ENCODE data around the gene RPL22. TPM values are rescaled to one million over a fixed set of nuclear protein-coding genes. Genes with fewer than 3 reads are reported as not detected.
"Not testable (repeated sequence)": the region's sequence is repeated elsewhere in the genome, so short reads cannot be mapped to it uniquely, and the experiment has no call there.

RPL22 gene
- total RNA-seq, 2 donors from 2014 or later = 275 to 296 TPM

DNA sequence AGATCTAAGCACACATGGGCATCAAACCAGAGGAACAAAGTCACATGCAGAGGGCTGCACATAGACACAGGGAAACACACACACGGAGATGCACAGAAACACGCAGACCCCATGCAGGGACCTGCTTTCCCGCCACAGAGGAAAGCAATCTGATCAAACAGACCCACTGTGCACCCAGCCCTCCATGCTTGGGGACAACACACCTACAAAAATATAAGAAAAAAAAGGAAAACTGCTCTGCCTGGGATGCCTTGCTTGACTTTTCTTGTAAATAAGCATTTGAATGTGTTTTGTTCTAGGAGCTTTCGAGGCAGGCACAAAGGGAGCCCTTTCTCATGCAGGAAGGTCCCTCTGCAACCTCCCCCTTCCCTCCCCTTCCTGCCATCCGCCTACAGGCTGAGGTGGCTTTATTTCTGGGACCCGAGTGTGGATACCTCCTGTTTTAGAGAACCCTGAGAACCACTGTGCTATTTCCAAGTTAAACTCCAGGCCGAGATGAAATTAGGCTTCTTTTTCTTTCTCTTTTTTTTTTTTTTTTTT is 39.9 kb upstream of the RPL22 start:
- intact Hi-C loops (cut with DNase I) = no loop called here
- DNase-seq (ENCODE audit: low spot score) = no peak

DNA sequence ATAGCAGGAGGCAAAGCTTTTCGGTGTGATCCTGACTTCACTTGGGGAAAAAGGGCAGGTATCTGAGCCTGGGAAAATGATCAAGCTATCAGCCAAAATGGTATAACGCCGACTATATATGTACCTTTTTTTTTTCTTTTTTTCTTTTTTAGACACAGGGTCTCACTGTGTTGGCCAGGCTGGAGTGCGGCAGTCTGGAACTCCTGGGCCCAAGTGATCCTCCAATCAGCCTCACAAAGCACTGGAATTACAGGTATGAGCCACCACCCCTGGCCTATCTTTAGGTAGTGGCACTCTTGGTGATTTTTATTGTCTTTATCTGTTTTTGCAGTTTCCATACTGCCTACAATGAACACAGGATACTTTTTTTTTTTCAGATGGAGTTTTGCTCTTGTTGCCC is 37.7 kb upstream of the RPL22 start:
- intact Hi-C loops (cut with DNase I) = no loop called here

DNA sequence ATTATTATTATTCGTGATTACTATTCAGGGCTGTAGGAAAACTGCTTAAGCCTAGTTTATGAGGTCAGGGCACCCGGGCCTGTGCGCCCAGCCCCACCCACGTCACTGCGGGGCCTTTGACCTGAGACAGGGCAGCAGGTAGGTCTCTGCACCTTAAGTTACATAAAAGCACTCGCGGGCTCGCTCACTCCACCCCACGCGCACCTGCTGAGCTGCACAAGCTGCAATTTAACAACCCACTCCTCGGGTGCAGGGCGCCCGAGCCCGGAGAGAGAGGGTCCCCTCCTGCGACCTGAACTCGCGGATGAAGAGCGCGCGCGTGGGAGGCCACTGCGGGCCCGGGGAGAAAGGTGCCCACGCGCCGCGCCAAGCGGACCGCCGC is 35.9 kb upstream of the RPL22 start:
- DNase-seq (ENCODE audit: low spot score) = no peak
- intact Hi-C loops (cut with DNase I) = no loop called here

More for the DNA sequence above, 37.7 kb upstream of the RPL22 start:
- no peak for DNase-seq (ENCODE audit: low spot score)

DNA sequence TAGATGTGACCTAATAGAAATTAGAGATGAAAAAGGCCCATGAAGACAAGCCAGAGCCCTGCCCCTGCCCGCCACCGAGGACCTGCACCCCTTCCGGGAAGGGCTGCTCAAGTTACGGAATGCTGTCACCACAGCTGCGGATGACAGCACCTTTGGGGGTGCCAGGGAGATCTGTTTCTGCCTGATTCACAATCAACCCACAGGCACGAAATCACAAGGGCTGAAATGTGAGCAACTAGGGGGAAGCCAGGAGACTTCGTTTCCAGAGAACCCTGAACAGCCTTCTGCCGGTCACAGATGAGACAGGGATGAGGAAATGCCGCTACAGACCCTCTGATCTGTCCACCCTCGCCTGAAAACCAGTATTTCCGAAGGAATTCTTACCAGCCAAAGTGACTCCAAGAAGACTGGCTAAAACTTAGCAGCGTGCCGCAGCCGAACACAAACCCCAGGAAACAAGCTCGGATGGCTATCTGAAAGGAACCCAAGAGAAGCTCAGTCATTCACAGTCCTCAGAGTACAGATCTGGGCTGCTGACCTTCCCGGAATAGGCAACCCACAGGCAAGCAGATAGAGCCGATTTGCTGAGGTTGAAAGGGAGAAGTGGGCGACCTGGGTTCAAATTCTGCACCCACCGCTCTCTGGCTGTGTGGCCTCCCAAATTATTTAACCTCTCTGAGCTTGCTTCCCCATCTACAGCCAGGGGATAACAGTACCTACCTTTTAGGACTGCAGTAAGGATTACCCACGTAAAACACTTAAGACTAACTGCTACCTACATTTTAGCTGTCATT is 35.3 kb upstream of the RPL22 start:
- DNase-seq (ENCODE audit: low spot score) = no peak
- intact Hi-C loops (cut with DNase I) = no loop called here

DNA sequence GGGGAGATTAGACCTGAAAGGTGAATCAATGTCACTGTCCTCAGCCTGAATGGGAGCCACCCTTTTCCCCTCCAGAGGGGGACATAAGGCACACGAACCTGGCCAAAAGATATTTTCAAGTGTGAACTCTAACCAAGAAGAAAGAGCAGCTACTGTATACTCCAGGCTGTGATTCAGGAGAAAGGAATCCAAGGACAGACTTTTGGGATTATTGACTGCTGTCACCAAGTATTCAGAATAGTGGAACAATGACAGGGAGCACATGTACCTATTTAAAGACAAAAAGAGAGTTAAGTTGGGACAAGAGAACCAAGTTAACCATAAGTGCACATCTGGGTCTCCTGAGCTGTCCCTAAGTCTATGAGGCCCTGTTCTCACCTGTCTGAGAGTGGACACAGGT is 34.0 kb upstream of the RPL22 start:
- intact Hi-C loops (cut with DNase I) = no loop called here
- no peak for DNase-seq (ENCODE audit: low spot score)

DNA sequence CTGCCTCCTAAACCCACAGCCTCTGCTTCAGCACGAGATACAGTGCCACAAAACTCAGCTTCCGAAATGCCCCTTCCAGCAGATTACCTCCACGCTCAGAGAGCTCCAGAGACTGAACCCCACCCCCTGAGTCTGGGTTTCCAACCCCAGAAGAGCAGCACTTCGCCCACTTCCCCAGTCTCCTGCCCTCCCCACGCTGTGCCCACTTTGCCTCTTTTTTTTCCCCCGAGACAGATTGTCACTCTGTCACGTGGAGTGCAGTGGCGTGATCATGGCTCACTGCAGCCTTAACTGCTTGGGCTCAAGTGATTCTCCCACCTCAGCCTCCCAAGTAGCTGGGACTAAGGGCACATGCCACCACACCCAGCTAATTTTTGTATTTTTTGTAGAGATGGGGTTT is 26.3 kb upstream of the RPL22 start:
- intact Hi-C loops (cut with DNase I) = no loop called here

DNA sequence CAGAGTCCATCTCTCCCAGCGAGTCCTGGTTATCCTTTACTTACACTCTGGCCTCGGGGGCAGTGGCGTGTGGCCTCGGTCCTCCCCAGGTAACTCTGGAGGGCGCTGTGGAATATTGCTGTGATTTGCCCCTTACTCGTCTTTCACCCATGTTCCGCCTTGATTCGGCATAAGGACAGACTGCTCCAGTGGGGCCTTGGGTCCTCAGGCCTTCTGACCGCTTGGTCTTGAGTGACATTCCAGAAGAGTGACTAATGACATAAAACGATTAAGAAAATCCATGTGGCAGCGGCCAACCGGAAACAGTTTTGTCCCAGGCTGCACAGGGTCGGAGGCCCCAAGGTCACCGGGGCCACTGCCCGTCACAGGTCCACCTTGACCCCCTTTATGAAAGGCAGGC is 25.3 kb upstream of the RPL22 start:
- no peak for DNase-seq (ENCODE audit: low spot score)
- intact Hi-C loops (cut with DNase I) = no loop called here

More for the DNA sequence above, 26.3 kb upstream of the RPL22 start:
- no peak for DNase-seq (ENCODE audit: low spot score)

DNA sequence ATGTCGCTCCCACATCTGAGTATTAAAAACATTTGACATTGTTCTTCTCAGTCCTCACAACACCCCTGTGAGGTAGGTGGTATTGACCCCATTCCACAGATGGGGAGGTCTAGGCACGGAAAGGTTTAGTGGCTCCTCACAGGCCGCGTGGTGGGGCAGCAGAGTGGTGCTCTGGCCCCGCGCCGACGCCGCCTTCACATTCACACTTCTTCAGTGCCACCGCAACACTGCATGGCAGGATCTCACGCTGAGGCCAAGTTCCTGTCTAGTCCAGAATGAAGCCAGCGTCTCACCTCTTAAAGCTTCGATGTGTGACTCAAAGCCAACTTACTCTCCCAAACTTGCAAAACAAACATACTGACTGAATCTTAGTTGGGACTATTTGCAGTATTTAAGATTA is 24.2 kb upstream of the RPL22 start:
- DNase-seq (ENCODE audit: low spot score) = no peak
- intact Hi-C loops (cut with DNase I) = no loop called here

DNA sequence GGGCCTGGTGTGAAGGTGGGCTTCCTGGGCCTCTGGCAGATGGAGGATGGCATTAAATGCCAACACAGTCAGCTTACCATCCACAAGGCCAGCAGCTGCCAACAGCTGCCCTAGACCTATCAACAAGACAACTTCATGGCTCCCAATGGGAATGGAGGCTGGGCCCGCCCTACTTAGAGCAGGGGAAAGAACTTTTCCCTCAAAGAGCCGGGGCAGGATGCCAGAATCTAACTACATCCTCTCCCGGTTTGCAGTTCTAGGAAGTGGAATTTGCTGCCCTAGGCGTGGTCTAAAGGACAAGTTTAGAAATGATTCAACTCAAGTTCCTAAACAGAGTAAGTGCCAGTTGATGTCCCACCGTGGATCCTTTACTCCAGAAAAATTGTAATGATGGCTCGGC is 23.2 kb upstream of the RPL22 start:
- intact Hi-C loops (cut with DNase I) = no loop called here
- DNase-seq (ENCODE audit: low spot score) = no peak

DNA sequence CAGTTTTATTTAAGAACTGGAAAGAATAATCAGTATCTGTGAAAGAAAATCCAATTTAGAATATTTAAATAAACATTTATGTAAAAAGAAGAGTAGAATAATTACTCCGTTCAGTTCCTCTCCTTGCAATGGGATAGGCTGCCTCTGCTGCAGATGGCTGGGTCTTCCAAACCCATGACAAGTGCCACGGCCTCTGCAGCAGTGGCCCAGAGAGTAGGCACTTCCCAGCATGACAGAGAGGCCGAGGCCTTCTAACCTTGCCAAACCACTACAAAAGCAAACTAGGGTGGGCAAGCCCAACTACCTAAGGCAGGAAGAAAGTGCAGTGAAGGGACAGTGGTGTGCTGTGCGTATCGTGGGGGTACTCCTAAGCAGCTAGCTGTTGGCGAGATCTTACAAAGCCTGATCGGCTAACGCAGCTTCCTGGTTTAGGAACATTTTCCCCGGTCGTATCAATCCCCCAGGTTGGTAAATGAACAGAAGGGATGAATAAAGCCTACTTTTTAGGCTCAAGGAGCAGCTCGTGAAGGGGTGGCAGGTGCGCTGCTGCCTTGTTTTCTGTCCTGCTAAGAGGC is 21.9 kb upstream of the RPL22 start:
- intact Hi-C loops (cut with DNase I) = no loop called here
- DNase-seq (ENCODE audit: low spot score) = no peak

DNA sequence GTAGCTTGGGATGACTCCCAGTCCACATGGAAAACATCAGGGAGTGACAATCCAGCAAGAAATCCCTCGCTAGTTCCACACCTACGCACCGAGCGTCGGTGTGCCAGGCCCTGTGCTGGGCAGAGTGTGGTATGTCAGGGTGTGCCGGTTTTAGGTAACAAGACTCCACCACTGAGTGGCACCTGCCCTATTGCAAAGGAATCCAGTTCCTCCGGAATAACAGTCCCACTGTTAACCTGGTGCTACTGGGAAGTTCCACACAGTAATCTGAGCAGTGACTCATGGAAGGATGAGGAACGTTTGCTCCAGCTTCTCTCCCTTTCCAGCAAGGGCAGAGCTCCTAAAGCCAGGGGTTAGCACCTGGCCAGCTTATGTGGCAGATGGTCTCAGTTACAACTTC is 20.8 kb upstream of the RPL22 start:
- no peak for DNase-seq (ENCODE audit: low spot score)

DNA sequence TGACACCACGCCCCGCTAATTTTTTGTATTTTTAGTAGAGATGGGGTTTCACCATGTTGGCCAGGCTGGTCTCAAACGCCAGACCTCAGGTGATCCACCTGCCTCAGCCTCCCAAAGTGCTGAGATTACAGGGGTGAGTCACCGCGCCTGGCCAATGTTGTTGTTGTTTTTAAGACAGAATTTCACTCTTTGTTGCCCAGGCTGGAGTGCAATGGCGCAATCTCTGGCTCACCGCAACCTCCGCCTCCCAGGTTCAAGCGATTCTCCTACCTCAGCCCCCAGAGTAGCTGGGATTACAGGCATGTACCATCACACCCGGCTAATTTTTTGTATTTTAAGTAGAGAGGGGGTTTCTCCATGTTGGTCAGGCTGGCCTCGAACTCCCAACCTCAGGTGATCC is 20.2 kb upstream of the RPL22 start:
- DNase-seq (ENCODE audit: low spot score); intact Hi-C loops (cut with DNase I): not testable (repeated sequence)

More for the DNA sequence above, 20.8 kb upstream of the RPL22 start:
- intact Hi-C loops (cut with DNase I) = no loop called here

DNA sequence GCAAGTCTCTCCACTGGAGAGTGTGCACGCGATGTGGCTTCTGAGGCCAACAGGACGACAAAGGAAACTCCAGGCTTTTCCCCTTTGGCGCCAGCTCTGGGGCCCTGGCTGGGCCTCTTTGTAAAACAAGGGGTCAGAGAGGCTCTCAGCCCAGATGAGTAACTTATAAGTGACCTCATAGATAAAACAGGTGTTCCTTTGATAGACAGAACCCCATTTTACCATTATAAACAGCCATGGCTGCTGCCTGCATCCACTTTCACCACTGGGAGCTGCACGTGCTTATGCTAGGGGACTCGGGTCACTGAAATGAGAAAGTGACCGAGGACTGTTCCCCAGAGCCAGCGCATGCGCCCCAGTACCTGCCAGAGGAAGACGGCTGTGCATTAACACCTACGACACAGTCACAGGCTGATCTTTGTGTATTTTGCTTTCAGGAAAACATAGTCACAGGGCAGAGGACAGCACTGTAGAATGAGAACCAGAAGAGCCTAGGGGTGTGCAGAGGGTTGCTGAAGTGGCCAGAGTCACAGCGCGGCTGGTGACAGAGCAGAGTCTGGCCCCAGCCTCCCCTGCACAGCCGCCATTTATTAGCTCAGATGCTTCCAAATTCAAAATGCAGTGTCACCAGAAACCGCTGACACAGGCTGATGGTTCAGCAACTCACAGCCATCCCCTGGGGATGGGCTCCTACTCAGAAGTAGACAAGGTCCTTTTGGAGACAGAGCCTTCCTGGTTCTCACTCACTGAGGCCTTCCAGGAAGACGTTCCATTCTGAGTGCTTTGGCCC is 19.2 kb upstream of the RPL22 start:
- intact Hi-C loops (cut with DNase I) = no loop called here
- DNase-seq (ENCODE audit: low spot score) = no peak

DNA sequence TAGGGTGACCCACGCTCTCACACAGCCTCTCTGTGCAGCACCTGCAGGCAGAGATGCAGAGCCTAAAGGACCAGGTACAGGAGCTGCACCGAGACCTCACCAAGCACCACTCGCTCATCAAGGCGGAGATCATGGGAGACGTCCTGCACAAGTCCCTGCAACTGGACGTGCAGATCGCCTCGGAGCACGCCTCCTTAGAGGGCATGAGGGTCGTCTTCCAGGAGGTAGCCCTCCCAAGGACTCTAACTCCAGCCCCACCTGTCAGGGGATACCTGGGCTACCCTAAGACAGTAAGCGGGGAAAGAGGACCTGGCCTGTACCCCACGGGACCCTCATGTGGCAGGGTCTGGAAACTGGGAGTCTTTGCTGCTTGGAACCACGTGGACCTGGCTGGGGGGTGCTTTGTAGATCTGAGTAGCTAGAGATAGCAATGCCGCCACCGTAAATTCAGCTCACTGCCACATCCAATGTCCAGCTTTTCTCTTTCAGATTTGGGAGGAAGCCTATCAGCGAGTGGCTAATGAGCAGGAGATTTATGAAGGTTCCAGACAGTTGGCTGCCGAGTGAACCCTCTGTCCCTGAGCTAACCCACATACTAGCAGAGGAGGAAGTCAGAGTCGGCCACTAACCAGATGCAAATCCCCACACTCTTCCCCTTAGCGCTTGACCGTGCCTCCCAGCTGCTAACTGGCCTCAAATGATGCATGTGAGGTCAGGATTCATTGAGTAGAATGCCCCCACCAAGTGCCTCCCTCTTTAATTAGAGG is 13.0 kb upstream of the RPL22 start:
- DNase-seq (ENCODE audit: low spot score) = no peak
- intact Hi-C loops (cut with DNase I) = no loop called here

DNA sequence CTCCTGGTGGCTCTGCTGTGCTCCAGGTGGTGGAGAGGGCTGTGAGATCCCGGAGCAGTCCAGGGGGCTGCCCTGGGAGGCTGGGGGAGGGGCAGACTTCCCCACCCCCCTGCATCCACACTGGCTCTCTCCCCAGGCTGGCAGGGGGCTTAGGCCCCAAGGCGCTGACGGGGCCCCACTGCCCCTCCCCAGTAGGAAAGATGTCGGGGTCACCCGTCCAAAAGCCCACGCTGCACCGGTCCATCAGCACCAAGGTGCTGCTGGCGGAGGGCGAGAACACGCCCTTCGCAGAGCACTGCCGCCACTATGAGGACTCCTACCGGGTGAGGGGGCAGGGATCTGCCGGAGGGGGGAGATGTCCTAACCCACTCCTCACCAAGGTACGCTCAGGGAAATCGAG is 12.3 kb upstream of the RPL22 start:
- no peak for DNase-seq (ENCODE audit: low spot score)
- intact Hi-C loops (cut with DNase I) = no loop called here

DNA sequence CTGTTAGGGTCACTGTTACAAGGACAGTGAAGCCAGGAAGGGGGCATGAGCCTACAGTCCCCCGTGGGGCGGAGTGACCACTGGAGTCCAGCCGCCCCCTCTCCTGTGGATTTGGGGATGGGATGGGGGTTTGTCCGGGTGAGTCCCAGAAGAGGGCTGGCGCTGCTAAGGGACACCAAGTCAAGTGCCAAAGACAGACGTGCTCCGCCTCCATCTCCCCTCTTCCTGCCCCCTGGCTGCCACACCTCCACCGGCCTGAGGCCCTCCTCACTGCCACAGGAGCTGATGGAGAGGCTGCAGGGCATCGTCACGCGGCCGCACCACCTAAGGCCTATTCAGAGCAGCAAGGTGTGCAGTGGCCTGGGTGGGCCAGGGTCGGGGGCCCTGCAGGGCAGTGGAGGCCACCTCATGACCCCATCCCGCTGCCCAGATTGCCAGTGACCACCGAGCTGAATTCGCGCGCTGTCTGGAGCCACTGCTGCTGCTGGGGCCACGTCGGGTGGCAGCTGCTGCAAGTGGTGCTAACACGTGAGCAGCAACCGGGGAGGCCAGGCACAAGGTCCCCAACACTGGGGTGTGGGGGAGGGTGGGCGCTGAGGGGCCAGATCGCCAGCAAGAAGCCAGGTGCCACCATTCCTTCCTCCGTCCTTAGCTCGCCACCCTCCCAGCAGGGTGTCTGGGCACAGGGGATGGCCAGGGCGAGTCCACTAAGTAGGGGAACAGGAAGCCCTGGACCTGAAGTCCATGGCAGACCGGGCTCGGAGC is 11.4 kb upstream of the RPL22 start:
- DNase-seq (ENCODE audit: low spot score) = no peak
- intact Hi-C loops (cut with DNase I) = no loop called here

DNA sequence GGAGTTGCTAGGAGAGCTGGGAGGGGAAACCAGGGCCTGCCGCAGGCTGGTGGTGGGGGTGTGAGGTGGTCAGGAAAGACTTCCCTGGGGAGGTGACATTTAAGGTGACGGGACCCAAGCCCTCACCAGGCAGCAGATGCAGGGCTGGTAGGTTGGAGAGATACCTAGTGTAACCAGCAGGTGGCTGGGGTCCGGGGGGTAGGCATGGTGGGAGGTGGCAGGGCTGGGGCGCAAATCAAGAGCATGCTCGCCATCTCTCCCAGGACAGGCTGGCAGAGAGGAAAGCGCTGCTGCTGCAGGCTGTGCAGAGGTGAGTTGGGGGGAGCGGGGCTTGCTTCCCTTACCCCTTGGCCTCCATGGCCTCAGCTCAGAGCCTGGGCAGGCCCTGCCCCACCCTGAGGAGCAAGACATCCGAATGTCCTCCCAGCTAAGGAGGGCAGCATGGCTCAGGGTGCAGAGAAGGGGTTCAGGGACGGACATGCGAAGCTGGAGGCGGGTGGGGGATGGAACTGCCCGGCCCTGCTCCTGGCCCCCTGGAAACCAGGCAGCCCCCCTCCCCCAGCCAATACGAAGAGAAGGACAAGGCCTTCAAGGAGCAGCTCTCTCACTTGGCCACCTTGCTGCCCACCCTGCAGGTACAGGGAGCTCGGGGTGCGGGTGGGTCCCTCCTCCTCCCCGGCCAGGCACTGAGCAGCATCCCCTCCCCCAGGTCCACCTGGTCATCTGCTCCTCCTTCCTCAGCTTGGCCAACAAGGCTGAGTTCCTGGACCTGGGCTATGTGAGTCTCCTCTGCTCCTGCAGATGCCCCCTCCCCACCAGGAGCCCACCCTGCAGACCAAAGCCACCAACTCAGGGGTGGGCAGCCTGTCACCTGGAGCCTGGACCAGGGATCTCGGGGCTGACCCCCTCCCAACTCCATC is 10.5 kb upstream of the RPL22 start:
- intact Hi-C loops (cut with DNase I) = loop anchor here in 1 of 2 donors (5.0 kb wide), 1 partner anchor 32 kb away; the partner anchor contains the start of gene HES3

More for the DNA sequence above, 10.5 kb upstream of the RPL22 start:
- no peak for DNase-seq (ENCODE audit: low spot score)

All from posterior vena cava (tissue), 2 donors.